B cell (primary cell): ENCODE data around the gene NCBP3. TPM values are rescaled to one million over a fixed set of nuclear protein-coding genes. Genes with fewer than 3 reads are reported as not detected.

ENCODE experiments used
- ATAC-seq: fragments of 200-7000 bp; cut with Tn5 transposase; one replicate; pipeline ENCODE4 v1.10.0; 2021; ENCODE audit warnings: low read depth, mild to moderate bottlenecking, moderate number of reproducible peaks, moderate library complexity
- CTCF ChIA-PET: fragments of 350-600 bp; sonication (Branson Sonifier 250); formaldehyde crosslinking; loops from one replicate; lab custom pipeline; 2021; ENCODE audit warnings: antibody characterized with exemption, inconsistent platforms; lab: Charles Lee
- POLR2A ChIA-PET: fragments of 350-600 bp; sonication (Branson Sonifier 250); formaldehyde crosslinking; loops from one replicate; lab custom pipeline; 2021; ENCODE audit warnings: antibody characterized with exemption; lab: Charles Lee
- DNase-seq: peaks from one replicate; pipeline ENCODE4 v3.0.0; 2013
- H2AFZ ChIP-seq: 2 replicates; pipeline ENCODE4 v1.6.1; 2012; ENCODE audit warnings: mild to moderate bottlenecking, low read depth, low read length; ENCODE audit not compliant: insufficient read depth, poor library complexity, severe bottlenecking
- H3K27ac ChIP-seq, 2 donors: 1 replicate in 1 of 2; 2 replicates in 1 of 2; pipeline ENCODE4 v1.5.1; 2012 to 2013; ENCODE audit warnings: low read length in 2 of 2, mild to moderate bottlenecking in 2 of 2, moderate library complexity in 1 of 2
- H3K27me3 ChIP-seq, 4 experiments: fragments of 200-600 bp in 1 of 4; sonication (generic) in 1 of 4; replicated peaks in 1 of 4; 1 replicate in 2 of 4; 2 replicates in 2 of 4; pipeline versions ENCODE4 v1.6.1 to v1.7.0; 2013 to 2016; ENCODE audit warnings: low read length in 3 of 4, mild to moderate bottlenecking in 2 of 4, mixed read lengths in 1 of 4, moderate library complexity in 1 of 4; ENCODE audit not compliant: insufficient read depth in 4 of 4, control insufficient read depth in 3 of 4; ENCODE audit errors: control extremely low read depth in 1 of 4
- H3K36me3 ChIP-seq, 2 experiments: replicated peaks in 1 of 2; 1 replicate in 1 of 2; 2 replicates in 1 of 2; pipeline versions ENCODE4 v1.6.1 to v1.7.1; 2013; ENCODE audit warnings: low read length in 1 of 2; ENCODE audit not compliant: insufficient read depth in 2 of 2, control insufficient read depth in 1 of 2; ENCODE audit errors: control extremely low read depth in 1 of 2, extremely low read depth in 1 of 2
- H3K4me1 ChIP-seq, 2 donors: fragments of 200-600 bp in 1 of 2; sonication (generic) in 1 of 2; 1 replicate in 1 of 2; 2 replicates in 1 of 2; pipeline versions ENCODE4 v1.5.1 to v1.6.1; 2013 to 2017; ENCODE audit warnings: low read length in 2 of 2; ENCODE audit not compliant: control insufficient read depth in 2 of 2, insufficient read depth in 2 of 2
- H3K4me2 ChIP-seq: replicated peaks from 2 replicates; pipeline ENCODE3; 2012; ENCODE audit warnings: mild to moderate bottlenecking, low read depth, low read length; ENCODE audit not compliant: poor library complexity, severe bottlenecking
- H3K4me3 ChIP-seq, 5 experiments: fragments of 200-600 bp in 1 of 5; sonication (generic) in 1 of 5; 1 replicate in 3 of 5; 2 replicates in 2 of 5; pipeline versions ENCODE4 v1.5.1 to v1.7.0; 2011 to 2016; ENCODE audit warnings: low read length in 4 of 5, mild to moderate bottlenecking in 4 of 5, low read depth in 2 of 5, control low read depth in 1 of 5, moderate library complexity in 1 of 5; ENCODE audit not compliant: insufficient read depth in 1 of 5; ENCODE audit errors: control extremely low read depth in 1 of 5, extremely low read depth in 1 of 5
- H3K79me2 ChIP-seq: fragments of 200-600 bp; sonication (generic); one replicate; pipeline ENCODE4 v1.6.0; 2016; ENCODE audit warnings: low read length; ENCODE audit not compliant: control insufficient read depth, insufficient read depth
- H3K9ac ChIP-seq: fragments of 200-600 bp; sonication (generic); 2 replicates; pipeline ENCODE4 v1.6.1; 2017; ENCODE audit warnings: mild to moderate bottlenecking, low read length, moderate library complexity
- H3K9me3 ChIP-seq, 3 donors: one replicate each; pipeline versions ENCODE4 v1.6.1 to v1.7.1; 2013; ENCODE audit warnings: low read length in 2 of 3; ENCODE audit not compliant: control insufficient read depth in 2 of 3, insufficient read depth in 1 of 3; ENCODE audit errors: control extremely low read depth in 1 of 3
- H4K20me1 ChIP-seq: 2 replicates; pipeline ENCODE4 v1.6.0; 2012; ENCODE audit warnings: mild to moderate bottlenecking, low read length; ENCODE audit not compliant: insufficient read depth, control insufficient read depth, poor library complexity, severe bottlenecking
- H3K27ac Mint-ChIP-seq: one replicate; pipeline ENCODE4 v1.8.0; 2021; ENCODE audit warnings: mixed read lengths
- H3K27me3 Mint-ChIP-seq: one replicate; pipeline ENCODE4 v1.8.0; 2021; ENCODE audit warnings: mixed read lengths
- H3K4me1 Mint-ChIP-seq: one replicate; pipeline ENCODE4 v1.8.0; 2021; ENCODE audit warnings: mixed read lengths
- H3K4me3 Mint-ChIP-seq: one replicate; pipeline ENCODE4 v1.8.0; 2021; ENCODE audit warnings: mixed read lengths
- H3K9me3 Mint-ChIP-seq: one replicate; pipeline ENCODE4 v1.8.0; 2022; ENCODE audit warnings: mixed read lengths; ENCODE audit not compliant: insufficient read depth
- CTCF ChIP-seq: fragments of 200-600 bp; IDR thresholded peaks from one replicate; pipeline ENCODE4 v1.8.0; 2022; ENCODE audit warnings: antibody characterized with exemption, mild to moderate bottlenecking
- EZH2 ChIP-seq: IDR thresholded peaks from 2 replicates; pipeline ENCODE4 v1.6.1; 2012; ENCODE audit warnings: borderline replicate concordance, low read depth, mild to moderate bottlenecking, moderate library complexity, low read length; ENCODE audit not compliant: insufficient read depth, poor library complexity, severe bottlenecking
- WGBS: methylation state at CpG from one replicate; pipeline ENCODE4 v1.1.5; 2013; ENCODE audit warnings: missing lambda C conversion rate; ENCODE audit not compliant: insufficient coverage; 5-methylcytosine and 5-hydroxymethylcytosine counted together
- intact Hi-C: fragments of 100-400 bp; cut with micrococcal nuclease; formaldehyde crosslinking; loops from one replicate; pipeline ENCODE4 v1.10.0; 2022
- polyA plus RNA-seq: library from polyadenylated mRNA; depleted of rRNA; stranded (reverse); fragments of >200 nt; gene quantifications from 2 replicates; pipeline ENCODE4 v1.2.3, GENCODE V29; 2012
- total RNA-seq, 2 donors: library from RNA; stranded (reverse); fragments of 120-200 nt in 1 of 2; gene quantifications; 1 replicate in 1 of 2; 2 replicates in 1 of 2; pipeline versions ENCODE4 v1.2.3 to v1.2.4, GENCODE V29; 2013 to 2022

Gene NCBP3
- total and polyA plus RNA-seq, 2 donors (not counting 1 experiment from before 2014, with no cell fraction given): 11.1 to 71.7 TPM

- H3K36me3 ChIP-seq: peaks cover 17 to 66% of the 10 kb centered on the region in 2 experiments
- H3K4me1 Mint-ChIP-seq: peaks cover 26% of the 10 kb centered on the region
- intact Hi-C loops: loop anchor here (1.0 kb wide), 1 partner anchor 20 kb away; no protein-coding TSS in a partner anchor
- peak overlapping the region; percentile 88 for H3K27ac Mint-ChIP-seq
- no peaks in the 10 kb centered on the region for H3K27me3 ChIP-seq
- WGBS: 61% methylated on average over 6 of the region's 6 CpGs
- peaks cover 0 to 4% (median 0%) of the 10 kb centered on the region in 3 donors for H3K9me3 ChIP-seq
- TF ChIP-seq EZH2 (no peak), CTCF (no peak)
- CTCF ChIA-PET: interaction anchor here (1.2 to 4.4 kb wide), 2 partner anchors 22 to 80 kb away, joined by 3 to 54 read pairs; no protein-coding TSS in a partner anchor
- H3K4me1 ChIP-seq: peaks cover 5 to 30% of the 10 kb centered on the region in 2 donors
- H4K20me1 ChIP-seq: no peaks in the 10 kb centered on the region
- no peak for DNase-seq
- peak; percentile 71 for ATAC-seq
- POLR2A ChIA-PET: interaction anchor here (0.5 kb wide), 1 partner anchor 22 kb away, joined by 4 read pairs; no protein-coding TSS in a partner anchor
- H3K4me2 ChIP-seq: no peak overlapping the region
- H3K27me3 Mint-ChIP-seq: no peaks in the 10 kb centered on the region
- H3K4me3 Mint-ChIP-seq: peak overlapping the region; percentile 53
- no peak overlapping the region for H2AFZ ChIP-seq
- no peak overlapping the region for H3K9ac ChIP-seq
- H3K4me3 ChIP-seq: no peak overlapping the region
- no peak overlapping the region for H3K27ac ChIP-seq
- no peaks in the 10 kb centered on the region for H3K79me2 ChIP-seq
- no peaks in the 10 kb centered on the region for H3K9me3 Mint-ChIP-seq
Observed at GRCh38 chr17:3818786-3819185, 27.3 kb downstream of the NCBP3 start.

- DNase-seq (no peak), ATAC-seq (no peak)
- TF ChIP-seq EZH2 (no peak), CTCF (no peak)
- Histone ChIP-seq H4K20me1 (no peaks in the 10 kb centered on the region), H3K79me2 (no peaks in the 10 kb centered on the region), H3K27ac (no peak overlapping the region), H3K36me3 (peaks cover 17 to 66% of the 10 kb centered on the region in 2 experiments), H3K4me1 (peaks cover 5 to 30% of the 10 kb centered on the region in 2 donors), H2AFZ (no peak overlapping the region), H3K9ac (no peak overlapping the region), H3K4me2 (no peak overlapping the region), H3K9me3 (peaks cover 0 to 4% (median 0%) of the 10 kb centered on the region in 3 donors), H3K27me3 (no peaks in the 10 kb centered on the region), H3K4me3 (no peak overlapping the region)
- 99% methylated on average over 9 of the region's 12 CpGs for WGBS
- no peaks in the 10 kb centered on the region for H3K27me3 Mint-ChIP-seq
- peaks cover 26% of the 10 kb centered on the region for H3K4me1 Mint-ChIP-seq
- ChIA-PET POLR2A (interaction anchor here (0.6 kb wide), 1 partner anchor 124 kb away, joined by 7 read pairs; no protein-coding TSS in a partner anchor), CTCF (interaction anchor here (0.5 to 4.4 kb wide), 7 partner anchors 9 to 1437 kb away, joined by 3 to 54 read pairs (median 4); no protein-coding TSS in a partner anchor)
- H3K9me3 Mint-ChIP-seq: no peaks in the 10 kb centered on the region
- intact Hi-C loops: loop anchor here (1.0 kb wide), 1 partner anchor 20 kb away; no protein-coding TSS in a partner anchor
- peak overlapping the region; percentile 53 for H3K4me3 Mint-ChIP-seq
- peak overlapping the region; percentile 88 for H3K27ac Mint-ChIP-seq
Observed at GRCh38 chr17:3817851-3818605, 28.0 kb downstream of the NCBP3 start.
